Spleen (tissue), 11 donors: ENCODE results near the gene CAMTA1. TPM values are rescaled to one million over a fixed set of nuclear protein-coding genes. Genes with fewer than 3 reads are reported as not detected.

Experiments
- DNase-seq: peaks from one replicate; pipeline ENCODE4 v3.0.0-alpha.2; 2020
- H3K27ac ChIP-seq, 8 donors: fragments of 200-600 bp; sonication (generic) in 7 of 8; 1 replicate in 4 of 8; 2 replicates in 4 of 8; pipeline versions ENCODE4 v1.5.0 to v1.8.0; 2016 to 2021; ENCODE audit warnings: inconsistent platforms in 4 of 8, mild to moderate bottlenecking in 4 of 8, moderate library complexity in 1 of 8
- H3K27me3 ChIP-seq, 7 donors: fragments of 200-600 bp; sonication (generic) in 6 of 7; replicated peaks in 1 of 7; 1 replicate in 4 of 7; 2 replicates in 3 of 7; pipeline versions ENCODE4 v1.5.0 to v1.8.0; 2016 to 2021; ENCODE audit warnings: inconsistent platforms in 3 of 7, mild to moderate bottlenecking in 1 of 7
- H3K36me3 ChIP-seq, 6 donors: fragments of 200-600 bp; sonication (generic) in 5 of 6; 1 replicate in 4 of 6; 2 replicates in 2 of 6; pipeline versions ENCODE4 v1.5.0 to v1.8.0; 2016 to 2021; ENCODE audit warnings: inconsistent platforms in 2 of 6
- H3K4me1 ChIP-seq, 6 donors: fragments of 200-600 bp; sonication (generic) in 5 of 6; 1 replicate in 3 of 6; 2 replicates in 3 of 6; pipeline versions ENCODE4 v1.5.0 to v1.8.0; 2016 to 2021; ENCODE audit warnings: inconsistent platforms in 3 of 6
- H3K4me3 ChIP-seq, 8 donors: fragments of 200-600 bp; sonication (generic) in 7 of 8; 1 replicate in 4 of 8; 2 replicates in 4 of 8; pipeline versions ENCODE4 v1.5.0 to v1.8.0; 2016 to 2021; ENCODE audit warnings: inconsistent platforms in 4 of 8, mild to moderate bottlenecking in 4 of 8, moderate library complexity in 2 of 8
- H3K9me3 ChIP-seq, 8 donors: fragments of 200-600 bp; sonication (generic) in 7 of 8; 1 replicate in 4 of 8; 2 replicates in 4 of 8; pipeline versions ENCODE4 v1.5.0 to v1.8.0; 2016 to 2021; ENCODE audit warnings: inconsistent platforms in 4 of 8
- POLR2A ChIP-seq, 3 donors: fragments of 450-650 bp; IDR thresholded peaks; one replicate each; pipeline ENCODE4 v1.5.1; 2017; ENCODE audit warnings: antibody characterized with exemption in 3 of 3, mild to moderate bottlenecking in 1 of 3
- POLR2AphosphoS5 ChIP-seq, 3 donors: sonication (generic); formaldehyde crosslinking; IDR thresholded peaks; one replicate each; pipeline ENCODE4 v1.5.1; 2017; ENCODE audit warnings: antibody characterized with exemption in 3 of 3
- WGBS, 5 donors: extraction: QIAGEN DNeasy Blood & Tissue Kit in 3 of 5; methylation state at CpG; one replicate each; pipeline versions ENCODE4 v1.1.5 to v1.1.7; 2013 to 2018; 5-methylcytosine and 5-hydroxymethylcytosine counted together
- intact Hi-C: fragments of 100-400 bp; cut with DNase I; formaldehyde crosslinking; loops from one replicate; pipeline ENCODE4 v1.15.0; 2023; ENCODE audit warnings: low total_unique reads
- polyA plus RNA-seq, 3 donors: library from polyadenylated mRNA; stranded (reverse); fragments of 200-250 nt; gene quantifications; one replicate each; pipeline ENCODE4 v1.2.1, GENCODE V29; 2013
- total RNA-seq, 7 donors: library from RNA; depleted of rRNA in 3 of 7; stranded (reverse); fragments of >200 nt in 3 of 7; fragmentation: NEBNext Ultra II Directional in 4 of 7; extraction: Animal tissue kit (Norgen Biotek cat#: 25700) in 4 of 7; gene quantifications; one replicate each; pipeline versions ENCODE4 v1.1.0 to v1.2.1, GENCODE V29; 2016 to 2021
- TF ChIP-seq, protein P1 (sequence below), 11 experiments: fragments of 200-600 bp in 7 of 11; fragments of 450-650 bp in 4 of 11; sonication (generic) in 4 of 11; IDR thresholded peaks in 8 of 11; conservative IDR thresholded peaks in 3 of 11; 1 replicate in 7 of 11; 2 replicates in 4 of 11; pipeline versions ENCODE4 v1.4.0 to v1.8.0; 2016 to 2021; ENCODE audit warnings: antibody characterized with exemption in 11 of 11, inconsistent platforms in 4 of 11, mild to moderate bottlenecking in 1 of 11
- donor health status: healthy with polysubstance abuse.
- donor health status: DM: no; HTN: no; CAD: no; lungs with moderate emphysema.
- donor health status: DM: no; HTN: no; CAD: no.
- donor health status: Bipolar disorder and iron deficiency.
- donor health status: healthy.
- donor health status: DM: no; HTN: no; CAD: no.
- donor health status: DM: yes; HTN: yes; CAD: no.

Gene CAMTA1
- total and polyA plus RNA-seq, 10 donors, result 53.0 to 106 (median 77.3) TPM

DNA sequence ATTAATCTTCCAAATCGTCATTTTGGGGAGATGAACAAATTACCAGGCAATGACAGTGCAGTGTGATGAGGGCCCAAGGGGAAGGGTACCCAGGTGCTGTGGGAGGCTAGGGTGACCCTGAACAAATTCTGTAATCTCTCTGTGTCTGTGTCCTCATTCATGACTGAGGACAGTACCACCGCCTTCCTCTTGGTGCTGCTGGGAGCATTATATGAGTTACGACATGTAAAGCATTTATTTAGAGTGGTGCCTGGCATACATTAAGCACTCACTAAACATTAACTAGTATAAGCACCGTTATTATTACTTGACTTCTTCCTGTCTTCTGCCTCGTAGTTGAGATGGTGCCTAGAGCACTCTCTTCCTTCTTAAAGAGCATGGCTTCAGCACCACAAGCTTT is 517.6 kb downstream of the CAMTA1 start:
- no peak overlapping the region for H3K27ac ChIP-seq
- peaks cover 4 to 28% (median 18%) of the 10 kb centered on the region in 8 donors for H3K9me3 ChIP-seq
- H3K36me3 ChIP-seq, result no peaks in the 10 kb centered on the region
- intact Hi-C loops, result no loop called here
- peaks cover 0 to 26% (median 0%) of the 10 kb centered on the region in 7 donors for H3K27me3 ChIP-seq
- no peak for DNase-seq
- WGBS, 5 donors, result 64 to 76% (median 66%) methylated on average over 5 of the region's 5 CpGs
- TF ChIP-seq POLR2A (IDR thresholded peaks at IDR 0.05), result no peak
- TF ChIP-seq, protein P1, sequence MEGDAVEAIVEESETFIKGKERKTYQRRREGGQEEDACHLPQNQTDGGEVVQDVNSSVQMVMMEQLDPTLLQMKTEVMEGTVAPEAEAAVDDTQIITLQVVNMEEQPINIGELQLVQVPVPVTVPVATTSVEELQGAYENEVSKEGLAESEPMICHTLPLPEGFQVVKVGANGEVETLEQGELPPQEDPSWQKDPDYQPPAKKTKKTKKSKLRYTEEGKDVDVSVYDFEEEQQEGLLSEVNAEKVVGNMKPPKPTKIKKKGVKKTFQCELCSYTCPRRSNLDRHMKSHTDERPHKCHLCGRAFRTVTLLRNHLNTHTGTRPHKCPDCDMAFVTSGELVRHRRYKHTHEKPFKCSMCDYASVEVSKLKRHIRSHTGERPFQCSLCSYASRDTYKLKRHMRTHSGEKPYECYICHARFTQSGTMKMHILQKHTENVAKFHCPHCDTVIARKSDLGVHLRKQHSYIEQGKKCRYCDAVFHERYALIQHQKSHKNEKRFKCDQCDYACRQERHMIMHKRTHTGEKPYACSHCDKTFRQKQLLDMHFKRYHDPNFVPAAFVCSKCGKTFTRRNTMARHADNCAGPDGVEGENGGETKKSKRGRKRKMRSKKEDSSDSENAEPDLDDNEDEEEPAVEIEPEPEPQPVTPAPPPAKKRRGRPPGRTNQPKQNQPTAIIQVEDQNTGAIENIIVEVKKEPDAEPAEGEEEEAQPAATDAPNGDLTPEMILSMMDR (IDR thresholded peaks at IDR 0.05 in 8 of 11, conservative IDR thresholded peaks at IDR 0.05 in 3 of 11), result no peak
- H3K4me1 ChIP-seq, result no peaks in the 10 kb centered on the region
- no peak overlapping the region for H3K4me3 ChIP-seq

DNA sequence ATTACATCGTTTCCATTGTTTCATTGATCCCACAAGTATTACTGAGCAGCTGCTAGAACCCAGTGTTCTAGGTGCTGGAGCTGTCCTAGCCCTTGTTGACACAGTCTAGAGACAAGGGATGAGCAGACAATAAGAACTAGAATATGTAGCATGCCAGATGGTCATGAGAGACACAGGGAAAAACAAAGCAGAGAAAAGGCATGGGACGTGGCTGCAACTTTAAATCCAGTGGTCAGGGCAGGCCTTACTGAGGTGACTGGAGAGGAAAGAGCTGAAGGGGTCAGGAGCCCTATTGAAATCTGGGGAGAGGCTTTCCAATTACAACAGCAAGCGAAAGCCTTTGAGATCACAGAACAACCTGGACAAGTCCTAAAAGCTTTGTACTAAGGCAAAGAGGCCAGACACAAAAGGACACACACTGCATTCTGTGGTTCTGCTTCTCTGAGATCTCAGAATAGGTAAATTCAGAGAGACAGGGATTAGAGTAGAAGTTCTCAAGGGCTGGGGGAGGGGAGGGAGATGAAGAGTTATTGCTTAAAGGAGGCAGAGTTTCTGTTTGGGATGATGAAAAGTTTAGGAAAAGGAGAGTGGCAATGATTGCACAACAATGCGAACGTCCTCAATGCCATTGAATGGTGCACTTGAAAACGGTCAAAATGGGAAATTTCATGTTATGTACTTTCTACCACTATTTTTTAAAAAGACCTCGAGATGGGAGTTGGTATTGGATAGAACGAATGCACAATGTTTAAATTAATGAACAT is 518.5 kb downstream of the CAMTA1 start:
- H3K36me3 ChIP-seq, result no peaks in the 10 kb centered on the region
- no peak for DNase-seq
- peaks cover 0 to 26% (median 0%) of the 10 kb centered on the region in 7 donors for H3K27me3 ChIP-seq
- H3K4me3 ChIP-seq, result no peak overlapping the region
- no peak for TF ChIP-seq POLR2AphosphoS5 (IDR thresholded peaks at IDR 0.05)
- TF ChIP-seq POLR2A (IDR thresholded peaks at IDR 0.05), result no peak
- TF ChIP-seq, protein P1 (IDR thresholded peaks at IDR 0.05 in 8 of 11, conservative IDR thresholded peaks at IDR 0.05 in 3 of 11), result no peak
- peaks cover 4 to 36% (median 27%) of the 10 kb centered on the region in 8 donors for H3K9me3 ChIP-seq
- 66 to 86% (median 80%) methylated on average over 8 of the region's 8 CpGs for WGBS, 5 donors
- no peak overlapping the region for H3K27ac ChIP-seq
- intact Hi-C loops, result no loop called here
- no peaks in the 10 kb centered on the region for H3K4me1 ChIP-seq

DNA sequence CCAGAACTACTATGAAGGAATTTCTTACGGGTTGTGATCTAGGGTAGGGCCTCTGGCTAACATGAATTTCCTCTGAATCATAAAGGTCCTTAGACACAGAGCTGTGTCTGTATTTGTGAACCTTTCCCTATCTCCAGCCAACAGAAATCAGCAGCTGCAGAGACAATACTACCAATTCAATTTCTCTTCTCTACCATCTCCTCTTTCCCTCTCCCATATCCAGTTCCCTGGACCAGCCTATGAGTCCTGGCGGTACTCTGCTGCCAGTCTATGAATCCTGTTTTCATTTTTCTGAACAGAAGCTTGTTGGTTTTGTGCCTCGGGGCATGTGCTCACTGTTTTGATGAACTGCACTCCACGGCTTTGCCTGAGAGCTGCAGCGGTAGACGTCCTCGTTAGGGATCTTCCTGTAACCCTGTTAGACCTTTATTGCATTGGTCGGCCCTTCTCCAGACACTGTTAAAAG is 527.9 kb downstream of the CAMTA1 start:
- Histone ChIP-seq H3K27ac (no peak overlapping the region), H3K36me3 (no peaks in the 10 kb centered on the region), H3K9me3 (peaks cover 0 to 15% (median 9%) of the 10 kb centered on the region in 8 donors), H3K27me3 (peaks cover 0 to 16% (median 0%) of the 10 kb centered on the region in 7 donors), H3K4me1 (no peaks in the 10 kb centered on the region), H3K4me3 (no peak overlapping the region)
- DNase-seq, result no peak
- intact Hi-C loops, result no loop called here
- WGBS, 5 donors, result 73 to 81% (median 75%) methylated on average over 8 of the region's 8 CpGs
- TF ChIP-seq POLR2A (IDR thresholded peaks at IDR 0.05) (no peak), POLR2AphosphoS5 (IDR thresholded peaks at IDR 0.05) (no peak)
- TF ChIP-seq, protein P1 (IDR thresholded peaks at IDR 0.05 in 8 of 11, conservative IDR thresholded peaks at IDR 0.05 in 3 of 11), result no peak

DNA sequence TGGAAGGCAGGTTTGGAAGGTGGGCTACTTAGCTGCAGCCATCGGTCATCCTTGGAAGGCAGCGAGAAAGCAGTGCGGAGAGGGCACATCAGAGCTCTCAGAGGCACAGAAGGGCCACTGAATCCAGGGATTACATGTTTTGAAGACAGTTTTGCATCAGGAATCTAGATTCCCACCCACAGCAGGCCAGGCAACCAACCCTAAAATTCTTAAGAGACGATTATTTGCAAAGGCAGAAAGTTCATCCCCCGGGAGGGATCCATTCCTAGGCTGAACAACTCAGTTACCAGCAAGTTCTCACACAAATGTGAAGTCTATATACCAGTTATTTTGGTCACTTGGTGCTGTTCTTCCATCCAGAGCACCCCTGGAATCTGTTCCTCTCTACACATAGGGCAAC is 528.6 kb downstream of the CAMTA1 start:
- H3K4me3 ChIP-seq, result no peak overlapping the region
- intact Hi-C loops, result no loop called here
- peaks cover 0 to 8% (median 2%) of the 10 kb centered on the region in 8 donors for H3K9me3 ChIP-seq
- TF ChIP-seq, protein P1 (IDR thresholded peaks at IDR 0.05 in 8 of 11, conservative IDR thresholded peaks at IDR 0.05 in 3 of 11), result no peak
- TF ChIP-seq POLR2AphosphoS5 (IDR thresholded peaks at IDR 0.05) (no peak), POLR2A (IDR thresholded peaks at IDR 0.05) (no peak)
- WGBS, 5 donors, result 76 to 97% (median 94%) methylated on average over 5 of the region's 5 CpGs
- H3K27ac ChIP-seq, result no peak overlapping the region
- no peaks in the 10 kb centered on the region for H3K4me1 ChIP-seq
- H3K36me3 ChIP-seq, result no peaks in the 10 kb centered on the region
- DNase-seq, result no peak
- H3K27me3 ChIP-seq, result peaks cover 0 to 16% (median 0%) of the 10 kb centered on the region in 7 donors
